PC-9 (cell line): ENCODE measurements around the gene ADAT2.

Source experiments
- EZH2 ChIP-seq: fragments of 200-600 bp; sonication (generic); IDR thresholded peaks from 2 replicates; pipeline ENCODE4 v1.8.0; 2017; ENCODE audit warnings: antibody characterized with exemption, low read depth
- TF ChIP-seq, protein P1 (sequence below): fragments of 200-600 bp; sonication (generic); conservative IDR thresholded peaks from 2 replicates; pipeline ENCODE4 v1.6.1; 2017; ENCODE audit warnings: mixed run types, antibody characterized with exemption, mild to moderate bottlenecking, moderate library complexity

- TF ChIP-seq, protein P1, sequence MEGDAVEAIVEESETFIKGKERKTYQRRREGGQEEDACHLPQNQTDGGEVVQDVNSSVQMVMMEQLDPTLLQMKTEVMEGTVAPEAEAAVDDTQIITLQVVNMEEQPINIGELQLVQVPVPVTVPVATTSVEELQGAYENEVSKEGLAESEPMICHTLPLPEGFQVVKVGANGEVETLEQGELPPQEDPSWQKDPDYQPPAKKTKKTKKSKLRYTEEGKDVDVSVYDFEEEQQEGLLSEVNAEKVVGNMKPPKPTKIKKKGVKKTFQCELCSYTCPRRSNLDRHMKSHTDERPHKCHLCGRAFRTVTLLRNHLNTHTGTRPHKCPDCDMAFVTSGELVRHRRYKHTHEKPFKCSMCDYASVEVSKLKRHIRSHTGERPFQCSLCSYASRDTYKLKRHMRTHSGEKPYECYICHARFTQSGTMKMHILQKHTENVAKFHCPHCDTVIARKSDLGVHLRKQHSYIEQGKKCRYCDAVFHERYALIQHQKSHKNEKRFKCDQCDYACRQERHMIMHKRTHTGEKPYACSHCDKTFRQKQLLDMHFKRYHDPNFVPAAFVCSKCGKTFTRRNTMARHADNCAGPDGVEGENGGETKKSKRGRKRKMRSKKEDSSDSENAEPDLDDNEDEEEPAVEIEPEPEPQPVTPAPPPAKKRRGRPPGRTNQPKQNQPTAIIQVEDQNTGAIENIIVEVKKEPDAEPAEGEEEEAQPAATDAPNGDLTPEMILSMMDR: no peak
- TF ChIP-seq EZH2: no peak
Measured at GRCh38 chr6:143490244-143490643, 39.7 kb upstream of the ADAT2 start.
